H1 (cell line): Measurements from ENCODE around the gene MRRF. TPM values are rescaled to one million over a fixed set of nuclear protein-coding genes. Genes with fewer than 3 reads are reported as not detected.

Experiments
- CTCF ChIA-PET: fragments of 300-600 bp; sonication (Branson Sonifier 250); formaldehyde crosslinking; loops from one replicate; lab custom pipeline; 2021; ENCODE audit not compliant: partially characterized antibody; lab: Charles Lee
- POLR2A ChIA-PET: fragments of 300-600 bp; sonication (Branson Sonifier 250); formaldehyde crosslinking; loops from one replicate; lab custom pipeline; 2021; ENCODE audit warnings: inconsistent platforms; ENCODE audit not compliant: partially characterized antibody; lab: Charles Lee
- DNase-seq, 2 experiments: peaks; one replicate each; pipeline versions ENCODE4 v3.0.0 to v3.0.0-alpha.2; 2010 to 2022; ENCODE audit warnings: low spot score in 2 of 2, low read depth in 1 of 2, mixed read lengths in 1 of 2
- FAIRE-seq: peaks from 2 replicates; lab custom pipeline; 2011; peaks lifted over from hg19 to GRCh38; lab: Jason Lieb, UNC
- H2AFZ ChIP-seq: 2 replicates; pipeline ENCODE4 v1.8.1; 2012; ENCODE audit warnings: low read length, inconsistent platforms
- H2AK5ac ChIP-seq: 2 replicates; pipeline ENCODE4 v1.6.1; 2013; ENCODE audit warnings: low read depth, low read length
- H2BK120ac ChIP-seq: replicated peaks from 2 replicates; pipeline ENCODE3; 2013; ENCODE audit warnings: low read depth, low read length, inconsistent platforms
- H2BK12ac ChIP-seq: 2 replicates; pipeline ENCODE4 v1.6.1; 2013; ENCODE audit warnings: low read depth, low read length
- H2BK15ac ChIP-seq: 2 replicates; pipeline ENCODE4 v1.6.1; 2013; ENCODE audit warnings: low read length
- H2BK20ac ChIP-seq: 2 replicates; pipeline ENCODE4 v1.6.1; 2013; ENCODE audit warnings: low read length
- H2BK5ac ChIP-seq: 2 replicates; pipeline ENCODE4 v1.6.1; 2013; ENCODE audit warnings: low read depth, low read length
- H3K14ac ChIP-seq: 2 replicates; pipeline ENCODE4 v1.6.1; 2013; ENCODE audit warnings: inconsistent platforms; ENCODE audit not compliant: insufficient read length
- H3K18ac ChIP-seq: 2 replicates; pipeline ENCODE4 v1.6.1; 2013; ENCODE audit warnings: low read length; ENCODE audit errors: extremely low read depth
- H3K23ac ChIP-seq: 2 replicates; pipeline ENCODE4 v1.6.1; 2013; ENCODE audit warnings: inconsistent platforms; ENCODE audit not compliant: insufficient read length
- H3K23me2 ChIP-seq: 2 replicates; pipeline ENCODE4 v1.6.1; 2013; ENCODE audit warnings: low read depth, low read length
- H3K27ac ChIP-seq: 2 replicates; pipeline ENCODE4 v1.6.1; 2011; ENCODE audit warnings: low read depth, low read length, inconsistent platforms
- H3K27me3 ChIP-seq, 4 experiments: replicated peaks in 1 of 4; 1 replicate in 1 of 4; 2 replicates in 3 of 4; pipeline versions ENCODE4 v1.6.1 to v1.8.1; 2011 to 2013; ENCODE audit warnings: low read length in 3 of 4, mild to moderate bottlenecking in 3 of 4, inconsistent platforms in 2 of 4, mixed read lengths in 2 of 4, moderate library complexity in 1 of 4; ENCODE audit not compliant: control insufficient read depth in 3 of 4, insufficient read depth in 3 of 4; ENCODE audit errors: extremely low read depth in 1 of 4
- H3K36me3 ChIP-seq, 4 experiments: 2 replicates each; pipeline versions ENCODE4 v1.6.1 to v1.8.1; 2011 to 2013; ENCODE audit warnings: mild to moderate bottlenecking in 4 of 4, low read length in 3 of 4, moderate library complexity in 2 of 4, control low read depth in 1 of 4, inconsistent platforms in 1 of 4; ENCODE audit not compliant: insufficient read depth in 4 of 4, control insufficient read depth in 2 of 4
- H3K4ac ChIP-seq: replicated peaks from 2 replicates; pipeline ENCODE3; 2013; ENCODE audit warnings: low read length, low read depth, mixed read lengths, inconsistent platforms; ENCODE audit not compliant: insufficient read length
- H3K4me1 ChIP-seq, 4 experiments: replicated peaks in 1 of 4; 1 replicate in 1 of 4; 2 replicates in 3 of 4; pipeline versions ENCODE4 v1.6.1 to v1.8.1; 2011 to 2013; ENCODE audit warnings: low read length in 3 of 4, inconsistent platforms in 2 of 4, mixed read lengths in 1 of 4; ENCODE audit not compliant: insufficient read depth in 4 of 4, control insufficient read depth in 3 of 4
- H3K4me2 ChIP-seq, 2 experiments: 2 replicates each; pipeline versions ENCODE4 v1.6.1 to v1.8.1; 2011 to 2013; ENCODE audit warnings: low read depth in 2 of 2, low read length in 2 of 2, control low read depth in 1 of 2, inconsistent platforms in 1 of 2, mild to moderate bottlenecking in 1 of 2; ENCODE audit not compliant: insufficient read depth in 1 of 2
- H3K4me3 ChIP-seq, 4 experiments: fragments of 200-600, 300-600 bp in 1 of 4; sonication (generic), shearing (Covaris generic), sonication (Bioruptor Twin) in 1 of 4; 2 replicates each; pipeline versions ENCODE4 v1.5.1 to v1.8.1; 2011 to 2016; ENCODE audit warnings: low read length in 4 of 4, low read depth in 3 of 4, control low read depth in 2 of 4, inconsistent platforms in 2 of 4, mild to moderate bottlenecking in 2 of 4, mixed read lengths in 1 of 4, moderate library complexity in 1 of 4; ENCODE audit not compliant: insufficient read depth in 2 of 4; ENCODE audit errors: extremely low read depth in 1 of 4
- H3K56ac ChIP-seq: replicated peaks from 2 replicates; pipeline ENCODE3; 2013; ENCODE audit warnings: low read depth, mild to moderate bottlenecking, mixed read lengths, low read length, inconsistent platforms; ENCODE audit not compliant: insufficient read length
- H3K79me1 ChIP-seq: 2 replicates; pipeline ENCODE4 v1.6.1; 2013; ENCODE audit warnings: low read depth, low read length, control low read depth
- H3K79me2 ChIP-seq, 2 experiments: 2 replicates each; pipeline versions ENCODE4 v1.6.1 to v1.8.1; 2012 to 2013; ENCODE audit warnings: low read length in 2 of 2, mild to moderate bottlenecking in 2 of 2, inconsistent platforms in 1 of 2; ENCODE audit not compliant: insufficient read depth in 2 of 2, control insufficient read depth in 1 of 2
- H3K9ac ChIP-seq, 4 experiments: replicated peaks in 1 of 4; 1 replicate in 1 of 4; 2 replicates in 3 of 4; pipeline versions ENCODE4 v1.6.1 to v1.8.1; 2011 to 2013; ENCODE audit warnings: low read depth in 3 of 4, low read length in 3 of 4, control low read depth in 2 of 4, mild to moderate bottlenecking in 2 of 4, moderate library complexity in 2 of 4, inconsistent platforms in 1 of 4; ENCODE audit errors: extremely low read depth in 1 of 4
- H3K9me3 ChIP-seq, 2 experiments: 2 replicates each; pipeline versions ENCODE4 v1.6.1 to v1.8.1; 2012 to 2013; ENCODE audit warnings: mild to moderate bottlenecking in 2 of 2, moderate library complexity in 2 of 2, control low read depth in 1 of 2, inconsistent platforms in 1 of 2, low read depth in 1 of 2, low read length in 1 of 2, mixed read lengths in 1 of 2; ENCODE audit not compliant: insufficient read depth in 2 of 2
- H4K20me1 ChIP-seq, 2 experiments: replicated peaks in 1 of 2; 2 replicates each; pipeline versions ENCODE3 to v1.8.1; 2011 to 2013; ENCODE audit warnings: inconsistent platforms in 2 of 2, low read length in 2 of 2, mild to moderate bottlenecking in 1 of 2; ENCODE audit not compliant: insufficient read depth in 2 of 2, control insufficient read depth in 1 of 2
- H4K5ac ChIP-seq: 2 replicates; pipeline ENCODE4 v1.6.1; 2013; ENCODE audit warnings: low read length, low read depth, mixed read lengths, inconsistent platforms; ENCODE audit not compliant: insufficient read length
- H4K8ac ChIP-seq: 2 replicates; pipeline ENCODE4 v1.8.0; 2013; ENCODE audit warnings: mild to moderate bottlenecking, moderate library complexity, low read length, inconsistent platforms; ENCODE audit not compliant: insufficient read depth; ENCODE audit errors: extremely low read depth
- H4K91ac ChIP-seq: replicated peaks from 2 replicates; pipeline ENCODE3; 2013; ENCODE audit warnings: low read length, mixed read lengths, inconsistent platforms; ENCODE audit not compliant: insufficient read length
- CTBP2 ChIP-seq: IDR thresholded peaks from 2 replicates; pipeline ENCODE4 v1.7.0; 2011; ENCODE audit warnings: borderline replicate concordance, mild to moderate bottlenecking, moderate library complexity, mixed read lengths, low read length; ENCODE audit not compliant: insufficient read depth, insufficient read length
- CTCF ChIP-seq, 3 experiments: IDR thresholded peaks; 1 replicate in 2 of 3; 2 replicates in 1 of 3; pipeline versions ENCODE4 v1.5.1 to v1.6.1; 2011; ENCODE audit warnings: low read length in 3 of 3, mild to moderate bottlenecking in 3 of 3, inconsistent platforms in 2 of 3, low read depth in 1 of 3, moderate library complexity in 1 of 3; ENCODE audit not compliant: insufficient read depth in 1 of 3; ENCODE audit errors: control extremely low read depth in 1 of 3
- KDM5A ChIP-seq: fragments of 200-600 bp; IDR thresholded peaks from 2 replicates; pipeline ENCODE4 v1.7.1; 2012; ENCODE audit warnings: mild to moderate bottlenecking, low read length, inconsistent platforms, mixed read lengths
- POU5F1 ChIP-seq: IDR thresholded peaks from 2 replicates; pipeline ENCODE4 v1.6.1; 2011; ENCODE audit warnings: low read depth, mild to moderate bottlenecking, low read length, moderate library complexity
- RFX5 ChIP-seq: IDR thresholded peaks from 2 replicates; pipeline ENCODE4 v1.6.1; 2011; ENCODE audit warnings: low read depth, low read length, improper control_type of control experiment, borderline replicate concordance
- SIN3A ChIP-seq, 2 experiments: IDR thresholded peaks in 1 of 2; conservative IDR thresholded peaks in 1 of 2; 2 replicates each; pipeline ENCODE4 v1.6.1; 2011 to 2012; ENCODE audit warnings: low read length in 2 of 2, improper control_type of control experiment in 1 of 2, low read depth in 1 of 2, mild to moderate bottlenecking in 1 of 2
- SP4 ChIP-seq: IDR thresholded peaks from 2 replicates; pipeline ENCODE4 v1.6.1; 2012; ENCODE audit warnings: low read length, inconsistent platforms
- SRF ChIP-seq: IDR thresholded peaks from 2 replicates; pipeline ENCODE4 v1.6.1; 2011; ENCODE audit warnings: mild to moderate bottlenecking, low read depth, low read length, moderate library complexity
- TBP ChIP-seq: IDR thresholded peaks from 2 replicates; pipeline ENCODE4 v1.6.1; 2011; ENCODE audit warnings: low read depth, low read length, improper control_type of control experiment
- WGBS, 2 experiments: shearing (Covaris generic) in 1 of 2; methylation state at CpG; one replicate each; pipeline versions ENCODE4 v1.1.6 to v1.1.7; 2013 to 2015; ENCODE audit warnings: low lambda C conversion rate in 2 of 2, mixed read lengths in 2 of 2, inconsistent platforms in 1 of 2, low coverage in 1 of 2, missing lambda C conversion rate in 1 of 2; ENCODE audit not compliant: insufficient replicate concordance in 2 of 2, insufficient coverage in 1 of 2, insufficient read length in 1 of 2; ENCODE audit errors: extremely low coverage in 1 of 2, missing lambda C conversion rate in 1 of 2; 5-methylcytosine and 5-hydroxymethylcytosine counted together
- polyA plus RNA-seq, 7 experiments: library from polyadenylated mRNA; depleted of rRNA in 3 of 7; stranded (reverse) in 5 of 7; unstranded in 2 of 7; fragments of >200 nt in 5 of 7; fragments of 200-250 nt in 2 of 7; gene quantifications; 1 replicate in 5 of 7; 2 replicates in 1 of 7; 4 replicates in 1 of 7; pipeline versions ENCODE4 v1.2.1 to v1.2.3, GENCODE V29; 2011 to 2013; ENCODE audit warnings: missing spikeins in 2 of 7, mixed read lengths in 2 of 7
- total RNA-seq: library from RNA; stranded (reverse); fragmentation: NEBNext Ultra II Directional; extraction: Animal tissue kit (Norgen Biotek cat#: 25700); gene quantifications from 2 replicates; pipeline ENCODE4 v1.2.1, GENCODE V29; 2021

MRRF gene
- total and polyA plus RNA-seq, 2 of the 8 experiments (the other 6 are each of a cell fraction or from before 2014, with no cell fraction given) = 29.4 to 47.8 TPM

- TF ChIP-seq SRF (no peak), SP4 (no peak), SIN3A (conservative IDR thresholded peaks at IDR 0.05 in 1 of 2, IDR thresholded peaks at IDR 0.05 in 1 of 2; ENCODE audit: low read depth in 1 of 2, low read length in 2 of 2) (no peak), CTCF (IDR thresholded peaks at IDR 0.05; ENCODE audit: control extremely low read depth in 1 of 3, insufficient read depth in 1 of 3, low read depth in 1 of 3, low read length in 3 of 3) (no peak), POU5F1 (no peak), CTBP2 (no peak), TBP (no peak), KDM5A (no peak), RFX5 (no peak)
- 97% methylated on average over 2 of the region's 2 CpGs; no CpG with 5 or more reads in 1 of the 2 experiments for WGBS, 2 experiments
Observed at GRCh38 chr9:122274055-122274454, 9.4 kb downstream of the MRRF start.

More at GRCh38 chr9:122274055-122274454, 9.4 kb downstream of the MRRF start:
- H2AK5ac ChIP-seq = no peak overlapping the region
- no peak for FAIRE-seq
- H3K4ac ChIP-seq = no peak overlapping the region
- no peak overlapping the region for H4K5ac ChIP-seq
- no peak overlapping the region for H2BK15ac ChIP-seq
- no peak for DNase-seq
- H3K9me3 ChIP-seq = peaks cover 0 to 6% of the 10 kb centered on the region in 2 experiments; a peak in 1 of 4 replicates
- H2BK12ac ChIP-seq = no peak overlapping the region
- no peaks in the 10 kb centered on the region for H3K27me3 ChIP-seq
- no peak overlapping the region for H3K23ac ChIP-seq
- H3K14ac ChIP-seq = no peak overlapping the region
- H4K20me1 ChIP-seq = peaks cover 0 to 1% of the 10 kb centered on the region in 2 experiments
- no peak overlapping the region for H2BK5ac ChIP-seq
- ChIA-PET POLR2A (interaction anchor here (0.9 kb wide), 1 partner anchor 9 kb away, joined by 4 read pairs; the partner anchor contains the start of genes MRRF and RBM18), CTCF (no interaction called here)
- peaks cover 2% of the 10 kb centered on the region; the same call in 1 of the 2 replicates for H3K79me1 ChIP-seq
- H3K9ac ChIP-seq = no peak overlapping the region
- H2BK20ac ChIP-seq = no peak overlapping the region
- H3K23me2 ChIP-seq = no peaks in the 10 kb centered on the region; the same call in 1 of the 2 replicates
- H3K18ac ChIP-seq = no peak overlapping the region
- no peak overlapping the region for H4K8ac ChIP-seq
- no peak overlapping the region for H3K56ac ChIP-seq
- no peak overlapping the region for H3K27ac ChIP-seq
- H3K4me2 ChIP-seq = no peak overlapping the region
- no peak overlapping the region for H2BK120ac ChIP-seq
- no peaks in the 10 kb centered on the region for H3K4me1 ChIP-seq
- no peak overlapping the region for H3K4me3 ChIP-seq
- peaks cover 0 to 19% of the 10 kb centered on the region in 2 experiments; a peak in 2 of 4 replicates for H3K79me2 ChIP-seq
- H4K91ac ChIP-seq = no peak overlapping the region
- no peak overlapping the region for H2AFZ ChIP-seq
- H3K36me3 ChIP-seq = peaks cover 2 to 21% (median 13%) of the 10 kb centered on the region in 4 experiments; a peak in 6 of 8 replicates
